ENCODE measurements around the gene PTPN4.

Gene PTPN4

DNA sequence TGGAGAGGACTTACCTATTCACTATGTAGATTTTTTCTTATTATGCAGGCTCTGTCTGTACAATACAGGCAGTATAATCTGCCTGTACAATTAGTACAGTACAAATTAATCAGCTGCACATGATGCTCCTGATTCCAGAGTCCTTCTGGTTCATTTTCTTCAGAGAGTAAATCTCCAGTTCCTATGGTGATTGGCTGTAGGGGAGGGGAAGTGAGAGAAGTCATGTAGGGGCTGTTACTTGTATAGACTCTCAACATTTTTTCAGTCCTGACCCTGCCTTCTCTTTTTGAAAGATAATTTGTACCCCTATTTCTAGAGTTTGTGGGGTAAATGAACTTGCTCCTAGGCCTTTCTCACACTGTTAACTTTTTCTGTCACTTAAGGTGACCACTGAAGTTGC is 54.5 kb downstream of the PTPN4 start:
- no peak for DNase-seq

DNA sequence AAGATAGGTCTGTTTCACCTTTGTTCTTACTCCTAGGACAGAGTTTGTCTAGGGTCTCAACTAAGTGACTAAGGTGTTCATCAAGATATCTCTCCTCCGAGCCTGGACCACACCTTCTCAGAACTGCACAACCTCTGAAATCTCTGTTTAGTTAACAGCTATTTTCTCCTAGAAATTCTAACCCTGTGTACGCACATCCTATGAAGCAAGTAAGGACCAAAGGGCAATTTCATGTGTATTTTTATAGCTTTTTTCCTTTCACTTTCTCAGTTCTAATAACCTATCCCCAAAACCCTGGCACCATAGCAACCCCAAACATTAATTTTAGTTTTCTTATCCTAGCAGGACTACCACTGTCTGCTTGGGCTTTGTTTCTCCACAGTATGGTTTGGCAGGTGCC is 59.1 kb downstream of the PTPN4 start:
- no peak for DNase-seq

DNA sequence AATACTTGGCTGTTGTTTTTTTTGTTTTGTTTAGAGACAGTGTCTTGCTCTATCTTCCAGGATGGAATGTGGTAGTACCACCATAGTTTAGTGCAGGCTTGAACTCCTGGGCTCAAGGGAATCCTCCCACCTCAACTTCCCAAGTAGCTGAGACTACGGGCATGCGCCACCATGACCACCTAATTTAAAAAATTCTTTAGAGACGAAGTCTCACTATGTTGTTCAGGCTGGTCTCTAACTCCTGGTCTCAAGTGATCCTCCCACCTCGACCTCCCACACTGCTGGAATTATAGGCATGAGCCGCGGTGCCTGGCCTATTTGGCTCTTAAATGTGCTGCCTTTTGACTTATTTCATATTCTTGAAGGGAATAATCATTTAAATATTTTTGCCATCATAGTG is 60.1 kb downstream of the PTPN4 start:
- DNase-seq: no peak

DNA sequence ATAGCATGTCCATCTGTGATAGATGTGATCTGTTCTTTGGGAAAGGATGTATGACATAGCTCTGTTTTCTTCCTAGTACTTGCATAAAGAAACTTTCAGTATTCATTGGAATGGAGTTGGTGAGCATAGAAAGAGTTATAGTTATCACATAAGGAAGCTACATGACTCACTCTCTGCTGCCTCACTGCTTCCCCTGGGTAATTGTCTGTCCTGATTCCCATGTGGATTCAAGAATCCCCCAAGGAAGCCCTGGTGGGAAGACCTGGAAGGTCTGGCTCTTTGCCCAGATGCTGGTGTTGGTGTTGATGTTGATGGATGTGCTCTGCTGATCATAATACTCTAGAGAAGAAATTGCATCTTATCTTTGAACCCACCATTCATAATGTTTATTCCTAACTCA is 60.6 kb downstream of the PTPN4 start:
- DNase-seq: no peak

DNA sequence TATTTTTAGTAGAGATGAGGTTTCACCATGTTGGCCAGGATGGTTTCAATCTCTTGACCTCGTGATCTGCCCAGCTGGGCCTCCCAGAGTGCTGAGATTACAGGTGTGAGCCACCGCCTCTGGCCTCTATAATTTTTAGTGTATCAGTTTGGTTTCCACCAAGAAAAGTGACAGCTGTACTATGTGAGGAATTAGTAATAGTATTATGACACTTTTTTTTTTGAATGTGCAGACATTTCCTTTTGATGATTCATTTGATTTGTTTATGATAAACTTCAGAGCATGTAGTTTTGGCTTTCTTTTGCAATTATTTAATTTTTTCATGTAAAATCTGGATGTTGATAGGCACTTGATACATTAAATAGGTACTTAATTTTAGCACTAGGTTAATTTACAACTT is 61.5 kb downstream of the PTPN4 start:
- DNase-seq: no peak

DNA sequence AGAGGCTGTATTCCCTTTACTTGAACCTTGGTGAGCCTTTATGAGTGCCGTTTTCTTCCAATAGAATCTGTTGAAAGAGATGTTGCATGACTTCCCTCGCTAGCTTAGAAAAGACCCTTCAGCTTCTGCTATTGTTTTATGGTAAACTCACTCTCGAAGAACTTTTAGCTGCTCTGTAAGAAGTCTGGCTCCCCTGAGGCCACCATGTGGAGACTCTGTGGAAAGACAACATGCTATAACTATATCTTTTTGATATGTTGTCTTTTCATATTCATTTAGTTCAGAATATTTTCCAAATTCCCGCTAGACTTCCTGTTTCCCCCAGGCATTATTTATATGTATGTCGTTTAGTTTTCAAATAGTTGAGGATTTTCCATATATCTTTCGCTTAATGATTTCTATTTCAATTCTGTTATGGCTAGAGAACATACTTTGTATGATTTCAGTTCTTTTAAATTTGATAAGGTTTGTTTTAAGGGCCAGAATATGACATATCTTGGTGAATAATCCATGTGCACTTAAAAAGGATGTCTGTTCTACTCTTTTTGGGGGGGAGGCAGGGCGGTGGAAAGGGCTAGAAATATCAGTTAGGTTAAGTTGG is 64.1 kb downstream of the PTPN4 start:
- DNase-seq: peak; percentile 7

DNA sequence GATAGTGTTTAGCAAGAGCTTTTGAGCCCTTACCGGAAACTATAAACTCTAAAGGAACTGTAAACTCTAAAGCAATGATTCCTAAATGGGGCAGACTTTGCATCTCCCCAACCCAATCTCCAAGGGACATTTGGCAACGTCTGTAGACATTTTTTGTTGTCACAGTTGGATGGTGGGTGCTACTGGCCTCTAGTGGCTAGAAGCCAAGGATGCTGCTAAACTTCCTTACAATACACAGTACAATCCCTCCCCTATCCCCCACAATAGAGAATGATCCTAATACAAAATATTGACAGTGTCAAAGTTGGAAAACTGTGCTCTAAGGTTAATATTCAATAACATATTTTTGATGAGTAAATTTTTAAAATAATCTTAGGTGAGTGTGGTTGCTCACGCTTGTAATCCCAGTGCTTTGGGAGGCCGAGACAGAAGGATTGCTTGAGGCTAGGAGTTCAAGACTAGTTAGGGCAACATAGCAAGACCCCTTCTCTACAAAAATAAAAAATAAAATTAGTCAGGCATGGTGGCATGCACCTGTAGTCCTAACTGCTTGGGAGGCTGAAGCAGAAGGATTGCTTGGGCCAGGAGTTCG is 66.7 kb downstream of the PTPN4 start:
- DNase-seq: no peak

DNA sequence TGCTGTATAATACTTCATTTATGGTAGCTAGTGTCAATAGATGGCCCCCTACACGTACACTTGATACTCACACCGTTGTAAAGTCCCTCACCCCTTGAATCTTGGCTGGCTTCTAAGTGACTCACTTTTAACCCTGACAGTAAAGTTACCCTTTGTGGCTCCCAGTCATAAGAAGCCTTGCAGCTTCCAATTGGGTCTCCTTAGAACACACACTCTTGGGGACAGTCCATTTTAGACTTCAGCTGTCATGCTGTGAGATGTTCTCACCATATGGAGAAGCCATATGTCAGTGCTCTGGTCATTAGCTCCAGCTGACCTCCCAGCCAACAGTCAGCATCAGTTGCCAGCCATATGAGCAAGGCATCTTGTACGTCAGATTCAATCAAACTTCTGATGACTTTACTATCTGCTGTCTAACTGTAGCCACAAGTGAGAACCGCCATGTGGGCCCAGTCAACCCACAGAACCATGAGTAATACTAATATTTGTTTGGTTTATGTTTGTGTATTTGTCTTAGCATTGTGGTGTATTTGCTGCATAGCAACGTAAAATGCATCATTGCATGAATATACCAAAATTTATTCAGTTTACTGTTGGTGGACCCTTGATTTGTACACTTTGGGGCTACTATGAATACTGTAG is 68.3 kb downstream of the PTPN4 start:
- DNase-seq: no peak

DNA sequence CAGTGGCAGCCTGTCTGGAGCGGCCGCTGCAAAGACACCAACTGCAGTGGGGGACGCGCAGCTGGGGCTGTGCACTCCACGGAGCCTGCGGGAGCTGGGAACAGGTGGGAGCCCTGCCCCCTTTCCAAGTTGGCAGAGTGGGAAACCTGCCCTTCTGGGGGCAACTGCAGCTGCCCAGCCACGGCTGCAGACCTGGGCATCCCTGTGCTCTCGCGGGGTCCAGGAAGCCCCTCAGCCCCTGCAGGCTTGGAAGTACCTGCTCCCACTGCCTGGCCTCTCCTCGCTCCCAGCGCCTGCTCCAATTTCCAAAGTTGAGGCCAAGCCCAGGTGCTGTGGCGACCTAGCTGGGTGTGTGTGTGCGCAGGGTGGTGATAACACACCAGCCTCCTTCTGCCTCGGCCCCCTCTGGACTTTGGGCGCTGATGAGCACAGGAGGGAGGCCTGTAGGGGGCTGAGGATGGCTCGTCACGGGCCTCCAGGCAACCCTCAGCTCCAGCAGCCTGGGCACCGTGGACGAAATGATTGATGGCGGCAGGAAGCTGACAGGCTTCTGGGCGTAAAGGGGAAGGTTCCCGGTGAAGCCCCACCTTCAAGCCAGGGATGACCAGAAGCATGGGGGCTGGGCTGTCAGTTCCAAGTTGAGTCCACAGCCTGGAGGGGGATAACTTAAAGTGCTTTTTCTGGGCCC is 76.9 kb downstream of the PTPN4 start:
- DNase-seq: no peak

DNA sequence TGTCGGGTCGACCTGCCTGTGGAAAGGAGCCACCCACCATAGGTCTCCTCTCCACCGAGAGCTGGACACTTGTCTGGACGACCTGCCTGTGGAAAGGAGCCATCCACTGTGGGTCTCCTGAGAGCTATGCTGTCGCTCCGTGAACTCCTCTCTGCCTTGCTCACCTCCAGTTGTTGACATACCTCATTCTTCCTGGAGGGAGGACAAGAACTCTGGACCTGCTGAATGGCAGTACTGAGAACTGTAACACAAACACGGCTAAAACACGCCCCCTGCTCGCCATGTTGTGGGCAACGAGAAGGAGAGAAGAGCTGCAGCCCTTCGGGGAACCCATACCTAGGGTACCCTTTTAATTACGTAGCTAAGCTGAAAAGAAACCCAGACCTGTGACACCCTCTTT is 77.6 kb downstream of the PTPN4 start:
- DNase-seq: no peak

DNA sequence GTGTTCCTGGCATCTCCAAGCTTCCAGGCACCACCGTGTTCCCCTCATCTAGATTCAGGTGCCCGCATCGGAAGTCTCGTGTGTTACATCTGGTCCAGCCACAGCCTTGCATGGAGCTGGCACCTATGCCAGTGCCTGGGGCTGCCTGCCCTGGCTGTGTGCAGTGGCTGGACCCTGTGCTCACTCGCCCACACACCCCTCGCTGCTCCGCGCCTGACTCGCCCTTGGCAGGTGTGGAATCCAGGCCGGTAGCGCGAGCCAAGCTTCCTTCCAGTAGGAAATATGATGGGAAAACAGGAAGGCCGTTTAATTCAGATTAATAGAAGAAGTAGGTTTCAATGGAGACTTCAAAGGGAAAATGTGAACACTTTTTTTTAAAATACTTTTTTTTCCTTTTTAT is 78.0 kb downstream of the PTPN4 start:
- DNase-seq: no peak

DNA sequence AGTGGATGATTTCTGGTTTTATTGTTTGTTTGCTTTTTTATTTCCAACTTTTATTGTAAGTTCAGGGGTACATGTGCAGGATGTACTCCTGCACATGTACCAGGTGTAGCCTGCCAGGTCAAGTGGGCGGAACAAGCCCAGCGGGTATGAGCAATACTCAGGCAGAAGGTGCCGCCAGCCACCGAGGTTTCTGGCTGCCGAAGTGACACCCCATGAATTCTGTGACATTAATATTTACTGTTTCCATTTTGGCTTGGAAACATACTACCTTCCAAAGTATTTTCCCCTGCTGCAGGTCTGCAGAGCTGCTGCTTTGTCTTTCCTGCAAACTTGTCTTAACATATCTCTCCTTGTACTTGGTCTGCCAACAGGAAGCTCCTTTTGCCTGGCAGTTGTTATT is 78.5 kb downstream of the PTPN4 start:
- DNase-seq: no peak

DNA sequence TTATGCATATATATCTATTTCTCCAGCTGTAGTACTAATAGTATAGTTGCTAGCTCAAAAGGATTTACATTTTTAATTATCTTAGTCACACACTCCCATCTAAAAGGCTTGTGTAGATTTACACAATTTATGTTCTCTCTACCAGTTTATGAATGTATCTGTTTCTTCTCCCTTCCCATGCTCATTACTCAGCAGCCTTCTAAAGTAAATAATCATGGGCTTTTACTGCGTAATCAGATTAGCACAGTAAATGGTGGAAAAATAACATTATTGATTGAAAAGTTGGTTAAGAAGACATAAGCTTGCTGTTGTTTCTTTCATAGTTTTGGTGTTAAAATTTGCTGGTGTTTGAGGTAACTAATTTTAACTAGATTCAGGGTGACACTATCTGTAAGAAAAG is 81.8 kb downstream of the PTPN4 start:
- DNase-seq: no peak

DNA sequence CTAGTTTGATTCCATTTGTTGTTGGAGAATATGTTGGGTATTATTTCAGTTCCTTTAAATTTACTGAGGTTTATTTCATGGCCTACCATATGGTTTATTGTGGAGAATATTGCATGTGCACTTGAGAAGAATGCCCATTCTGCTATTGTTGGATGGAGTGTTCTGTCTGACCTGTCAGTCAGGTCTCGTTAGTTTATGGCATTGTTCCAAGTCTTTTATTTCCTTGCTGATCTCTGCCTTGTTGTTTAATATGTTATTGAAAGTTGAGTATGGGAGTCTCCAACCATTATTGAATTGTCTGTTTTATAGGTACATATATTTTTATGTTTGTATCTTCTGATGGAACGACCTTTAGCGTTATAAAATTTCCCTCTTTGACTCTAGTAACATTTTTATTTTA is 86.3 kb downstream of the PTPN4 start:
- no peak for DNase-seq

DNA sequence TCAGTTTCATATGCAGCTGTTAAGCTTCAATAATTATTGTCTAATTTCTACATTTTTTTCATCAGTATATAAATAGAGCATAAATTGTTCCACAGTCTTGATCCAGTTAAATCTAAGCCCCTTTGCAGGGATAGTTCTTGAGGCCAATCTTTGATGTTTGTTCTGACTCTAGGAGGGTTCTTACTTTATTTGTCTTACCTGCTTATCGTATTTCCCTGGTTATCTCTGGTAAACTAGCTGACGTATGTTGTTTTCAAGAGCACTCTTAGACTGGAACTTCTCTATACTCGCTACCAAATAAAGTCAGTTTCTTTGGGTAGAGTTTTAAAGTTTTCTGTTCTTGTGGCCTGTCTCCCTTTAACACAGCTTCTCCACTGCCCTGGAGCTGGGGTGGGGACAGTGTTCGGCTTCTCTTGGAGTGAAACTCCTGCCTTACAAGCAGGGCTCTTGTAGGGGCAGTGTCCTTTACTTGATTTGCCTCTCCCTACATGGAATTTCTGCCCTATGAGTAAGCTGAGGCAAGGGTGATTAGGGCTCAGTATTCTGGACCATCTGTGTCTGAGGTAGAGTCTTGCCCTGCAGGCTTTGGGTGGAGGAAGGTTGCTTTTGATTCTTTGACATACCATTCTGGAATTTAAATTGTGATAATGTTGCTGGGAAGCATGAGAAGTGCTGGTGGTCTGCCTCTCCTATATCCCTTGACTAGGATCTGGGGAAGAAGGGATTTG is 90.3 kb downstream of the PTPN4 start:
- no peak for DNase-seq

DNA sequence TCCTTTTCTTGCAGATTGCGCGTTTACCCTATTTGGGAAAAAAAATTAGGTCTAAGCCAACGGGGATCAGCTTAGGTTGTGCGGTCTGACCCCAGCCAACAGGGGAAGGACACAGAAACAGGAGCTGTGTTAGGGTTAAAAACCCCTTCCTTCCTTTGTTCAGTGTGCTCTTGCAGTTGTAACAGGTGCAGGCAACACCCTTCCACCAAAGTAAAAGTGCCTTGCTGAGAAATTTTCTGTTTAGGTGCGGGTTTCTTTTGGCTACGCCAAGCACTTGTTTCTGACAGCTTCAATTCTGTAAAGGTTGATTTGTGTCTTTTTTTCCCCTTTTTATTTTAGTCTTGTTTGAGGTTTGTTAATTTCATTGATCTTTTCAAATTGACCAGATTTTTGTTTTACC is 92.5 kb downstream of the PTPN4 start:
- no peak for DNase-seq

DNA sequence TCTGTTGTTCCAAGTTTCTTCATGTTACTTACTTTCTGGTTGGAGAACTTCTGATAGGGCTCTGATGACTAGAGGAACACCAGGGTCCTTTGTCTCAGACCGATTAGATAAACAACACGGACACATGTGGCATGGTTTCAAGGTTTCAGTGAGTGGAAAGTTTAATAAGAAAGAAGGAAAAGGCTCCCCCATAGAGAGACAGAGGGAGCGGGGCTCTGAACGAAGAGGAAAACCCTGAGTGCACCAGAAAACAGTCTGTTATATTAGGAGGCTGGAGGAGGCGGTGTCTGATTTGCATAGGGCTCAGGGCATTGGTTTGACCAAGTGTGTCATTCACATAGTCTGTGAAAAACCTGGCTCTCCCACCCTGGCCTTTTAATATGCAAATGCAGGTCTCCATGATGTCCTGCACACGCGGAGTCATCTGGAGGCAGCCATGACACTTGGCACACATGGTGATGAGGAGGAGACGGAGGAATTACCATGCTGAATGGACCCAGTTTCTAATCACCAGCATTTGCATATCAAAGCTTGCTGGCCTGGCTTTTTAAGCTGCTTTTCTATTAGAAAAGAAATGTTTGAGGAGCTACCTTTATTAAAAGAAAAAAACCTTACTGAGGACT is 94.2 kb downstream of the PTPN4 start:
- DNase-seq: no peak

DNA sequence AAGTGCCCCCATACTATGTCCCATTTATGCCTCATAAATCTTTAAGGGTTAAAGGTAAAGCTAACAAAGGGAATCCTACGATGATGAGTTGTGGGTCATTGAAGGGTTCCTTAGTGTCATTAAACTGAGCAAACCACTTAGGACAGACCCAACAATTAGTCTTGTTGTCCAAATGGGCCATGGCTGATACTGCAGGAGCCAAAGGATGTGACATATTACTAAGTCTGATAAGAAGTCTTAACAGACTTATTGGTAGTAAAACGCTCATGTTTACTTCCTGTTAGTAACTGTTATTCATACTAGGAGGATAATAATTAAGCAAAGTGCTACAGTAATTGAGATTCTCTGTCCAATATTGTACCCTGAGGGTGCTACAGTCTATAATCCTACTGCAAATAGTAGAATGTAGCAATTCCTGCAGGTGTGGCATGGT is 96.8 kb downstream of the PTPN4 start:
- DNase-seq: no peak

DNA sequence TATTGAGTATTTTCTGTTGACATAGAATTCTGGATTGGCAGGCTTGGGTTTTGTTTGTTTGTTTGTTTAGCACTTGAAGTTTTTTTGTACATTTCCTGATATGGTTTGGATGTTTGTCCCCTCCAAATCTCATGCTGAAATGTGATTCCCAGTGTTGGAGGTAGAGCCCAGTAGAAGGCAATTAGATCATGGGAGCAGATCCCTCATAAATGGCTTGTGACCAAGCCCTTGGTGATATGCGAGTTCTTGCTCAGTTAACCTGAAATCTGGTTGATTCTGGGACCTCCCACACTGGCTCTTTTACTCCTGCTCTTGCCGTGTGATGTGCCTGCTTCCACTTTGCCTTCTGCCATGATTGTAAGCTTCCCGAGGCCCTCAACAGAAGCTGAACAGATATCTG is 98.0 kb downstream of the PTPN4 start:
- DNase-seq: no peak

DNA sequence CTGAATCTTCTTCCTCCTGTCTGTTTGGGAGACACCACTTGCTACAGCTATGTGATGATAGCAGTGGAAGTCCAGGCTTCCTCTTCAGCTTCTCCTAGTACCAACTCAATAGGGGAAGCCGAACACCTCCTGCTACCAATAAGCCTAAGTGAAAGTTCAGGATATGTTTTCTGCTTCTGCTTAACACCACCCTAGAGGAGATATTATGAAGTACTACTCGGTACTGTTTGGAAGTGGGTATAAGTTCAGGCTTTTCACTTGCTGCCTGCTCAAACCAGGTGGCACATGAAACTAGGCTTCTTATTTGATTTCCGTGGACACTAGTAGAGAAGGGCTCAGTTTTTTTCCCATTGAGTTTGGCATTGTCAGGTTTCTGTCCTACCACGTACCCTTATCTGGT is 99.8 kb downstream of the PTPN4 start:
- no peak for DNase-seq

DNA sequence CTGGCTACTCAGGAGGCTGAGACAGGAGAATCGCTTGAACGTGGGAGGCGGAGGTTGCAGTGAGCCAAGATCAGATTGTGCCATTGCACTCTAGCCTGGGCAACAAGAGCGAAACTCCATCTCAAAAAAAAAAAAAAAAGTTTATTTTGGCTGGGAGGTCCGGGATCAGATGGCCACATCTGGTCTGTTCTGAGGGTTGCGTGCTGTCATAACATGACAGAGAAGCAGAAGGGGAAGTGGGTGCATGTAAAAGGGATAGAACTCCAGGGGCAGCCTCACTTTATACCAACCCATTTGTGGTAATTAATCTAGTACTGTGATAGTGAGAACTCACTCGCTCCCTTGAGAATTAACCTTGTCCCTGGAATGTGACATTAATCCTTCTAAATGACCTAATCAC is 101.2 kb downstream of the PTPN4 start:
- no peak for DNase-seq

DNA sequence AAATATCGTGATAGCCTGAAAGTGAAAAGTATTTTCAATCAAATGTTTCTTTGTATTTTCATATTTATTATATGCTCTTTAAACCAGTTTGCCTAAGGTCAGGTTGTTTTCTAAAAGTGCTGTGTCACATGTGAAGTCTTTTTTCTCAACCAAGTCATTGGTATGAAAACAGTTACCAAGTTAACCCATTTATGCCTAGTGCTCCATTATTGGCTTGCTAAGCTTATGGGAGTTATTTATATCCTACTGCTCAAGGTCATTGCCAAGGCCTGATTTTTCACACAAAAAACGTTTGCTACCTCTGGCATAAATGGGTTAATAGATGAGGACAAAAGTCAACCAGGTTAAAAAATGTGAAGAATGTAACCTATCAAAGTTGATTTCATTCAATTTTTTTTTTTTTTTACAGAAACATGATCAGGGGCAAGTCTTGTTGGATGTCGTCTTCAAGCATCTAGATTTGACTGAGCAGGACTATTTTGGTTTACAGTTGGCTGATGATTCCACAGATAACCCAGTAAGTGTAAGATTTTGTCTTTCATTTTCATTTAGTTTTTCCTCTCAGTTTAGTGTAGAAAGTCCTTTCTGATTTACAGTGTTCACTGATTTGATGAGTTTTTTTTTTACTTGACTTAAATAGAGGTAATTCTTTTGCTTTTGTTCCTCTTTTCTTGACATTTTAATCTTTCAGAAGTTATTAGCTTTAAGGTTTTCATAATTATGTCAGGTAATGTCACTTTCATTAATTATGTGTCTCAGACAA is 102.6 kb downstream of the PTPN4 start:
- no peak for DNase-seq

All from NCI-H2107 (cell line).